HFFc6 (cell line): ENCODE measurements around the gene S1PR4. TPM values are rescaled to one million over a fixed set of nuclear protein-coding genes. Genes with fewer than 3 reads are reported as not detected.

Experiments
- DNase-seq: peaks from one replicate; pipeline ENCODE4 v3.0.0-alpha.2; 2018
- H3K27ac Mint-ChIP-seq: 2 replicates; pipeline ENCODE4 v1.8.0; 2020; ENCODE audit warnings: mild to moderate bottlenecking, mixed read lengths
- H3K27me3 Mint-ChIP-seq: 2 replicates; pipeline ENCODE4 v1.8.0; 2021; ENCODE audit warnings: mild to moderate bottlenecking, moderate library complexity, mixed read lengths; ENCODE audit not compliant: insufficient read depth
- H3K36me3 Mint-ChIP-seq: 2 replicates; pipeline ENCODE4 v1.8.0; 2021; ENCODE audit warnings: low read depth, mixed read lengths
- H3K4me1 Mint-ChIP-seq: 2 replicates; pipeline ENCODE4 v1.8.0; 2020; ENCODE audit warnings: low read depth, mixed read lengths
- H3K4me3 Mint-ChIP-seq: 2 replicates; pipeline ENCODE4 v1.8.0; 2020; ENCODE audit warnings: mild to moderate bottlenecking, moderate library complexity, mixed read lengths
- H3K9me3 Mint-ChIP-seq: 2 replicates; pipeline ENCODE4 v1.8.0; 2020; ENCODE audit warnings: mild to moderate bottlenecking, mixed read lengths
- CTCF ChIP-seq: fragments of 200-600 bp; sonication (generic); IDR thresholded peaks from 2 replicates; pipeline ENCODE4 v1.5.0; 2021; ENCODE audit warnings: antibody characterized with exemption, mild to moderate bottlenecking
- total RNA-seq, 6 experiments: library from RNA; stranded (reverse); fragmentation: NEBNext Ultra II Directional; extraction: Animal tissue kit (Norgen Biotek cat#: 25700); gene quantifications; 2 replicates in 1 of 6; 3 replicates in 5 of 6; pipeline ENCODE4 v1.2.3, GENCODE V29; 2021

S1PR4 gene
- total RNA-seq, 6 experiments from 2014 or later = not detected

GRCh38 chr19:3135961-3136683 lies 42.4 kb upstream of the S1PR4 start, which contains the start of gene GNA15:
GNA15 (plus strand) TSS chr19:3136033; CDS start chr19:3136451, 418 bp downstream.
- Mint-ChIP-seq H3K36me3 (peaks cover 9% of the 10 kb centered on the region), H3K4me3 (no peak within 1 kb of the TSS), H3K27ac (peak within 1 kb of the TSS; percentile 24; the same call in 1 of the 2 replicates), H3K9me3 (peaks cover 7% of the 10 kb centered on the region; the same call in 1 of the 2 replicates), H3K27me3 (no peaks in the 10 kb centered on the region), H3K4me1 (peaks cover 29% of the 10 kb centered on the region)
- TF ChIP-seq CTCF = no peak
- no peak for DNase-seq

DNA sequence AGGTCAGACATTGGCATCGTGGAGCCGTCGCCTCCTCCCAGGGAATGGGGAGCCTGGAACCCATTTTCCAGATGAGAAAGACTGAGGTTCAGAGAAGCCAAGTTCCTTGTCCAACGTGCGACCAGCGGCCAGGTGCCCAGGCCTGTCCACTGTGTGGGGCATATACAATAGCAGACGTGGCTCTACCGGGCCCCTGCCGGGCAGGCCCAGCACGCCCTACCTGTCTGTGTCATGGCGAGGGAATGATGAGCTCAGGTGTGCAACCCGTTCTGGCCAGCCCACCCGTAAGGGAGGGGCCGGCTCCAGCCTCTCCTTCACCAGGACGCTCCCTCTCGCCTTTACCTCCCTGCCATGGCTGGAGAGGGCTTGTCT lies 41.9 kb upstream of the S1PR4 start:
- H3K27ac Mint-ChIP-seq = peak overlapping the region; percentile 24; the same call in 1 of the 2 replicates
- H3K4me1 Mint-ChIP-seq = peaks cover 30% of the 10 kb centered on the region
- no peak for DNase-seq
- H3K4me3 Mint-ChIP-seq = no peak overlapping the region
- H3K27me3 Mint-ChIP-seq = no peaks in the 10 kb centered on the region
- peaks cover 7% of the 10 kb centered on the region; the same call in 1 of the 2 replicates for H3K9me3 Mint-ChIP-seq
- no peak for TF ChIP-seq CTCF
- H3K36me3 Mint-ChIP-seq = peaks cover 9% of the 10 kb centered on the region

- DNase-seq = no peak
- no peaks in the 10 kb centered on the region for H3K27me3 Mint-ChIP-seq
- peaks cover 9% of the 10 kb centered on the region for H3K36me3 Mint-ChIP-seq
- H3K9me3 Mint-ChIP-seq = peaks cover 7% of the 10 kb centered on the region; the same call in 1 of the 2 replicates
- H3K27ac Mint-ChIP-seq = peak overlapping the region; percentile 24; the same call in 1 of the 2 replicates
- no peak for TF ChIP-seq CTCF
- peaks cover 34% of the 10 kb centered on the region for H3K4me1 Mint-ChIP-seq
- H3K4me3 Mint-ChIP-seq = no peak overlapping the region
Observed at GRCh38 chr19:3137119-3137518, 41.5 kb upstream of the S1PR4 start.

DNA sequence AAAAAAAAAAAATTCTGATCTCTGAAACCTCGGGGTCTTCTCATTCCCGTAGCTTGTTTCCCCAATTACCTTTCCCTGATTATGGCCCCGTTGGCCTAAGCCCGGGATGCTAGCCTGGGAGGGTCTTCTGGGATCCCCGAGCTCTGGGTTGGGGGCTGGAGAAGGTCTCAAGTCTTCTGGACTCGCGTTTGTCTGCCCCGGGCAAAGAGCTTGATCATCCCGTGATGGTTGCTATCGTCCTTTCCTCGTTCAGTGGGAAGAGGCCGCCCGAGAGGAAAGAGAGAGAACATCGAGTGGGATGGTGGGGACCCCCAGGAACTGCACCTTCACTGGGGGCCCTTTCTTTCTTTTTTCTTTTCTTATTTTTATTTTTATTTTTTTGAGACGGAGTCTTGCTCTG lies 40.3 kb upstream of the S1PR4 start:
- peaks cover 38% of the 10 kb centered on the region for H3K4me1 Mint-ChIP-seq
- no peak overlapping the region for H3K27ac Mint-ChIP-seq
- peaks cover 7% of the 10 kb centered on the region; the same call in 1 of the 2 replicates for H3K9me3 Mint-ChIP-seq
- peaks cover 9% of the 10 kb centered on the region for H3K36me3 Mint-ChIP-seq
- no peak for DNase-seq
- no peaks in the 10 kb centered on the region; the same call in 1 of the 2 replicates for H3K27me3 Mint-ChIP-seq
- no peak overlapping the region for H3K4me3 Mint-ChIP-seq
- TF ChIP-seq CTCF = no peak

DNA sequence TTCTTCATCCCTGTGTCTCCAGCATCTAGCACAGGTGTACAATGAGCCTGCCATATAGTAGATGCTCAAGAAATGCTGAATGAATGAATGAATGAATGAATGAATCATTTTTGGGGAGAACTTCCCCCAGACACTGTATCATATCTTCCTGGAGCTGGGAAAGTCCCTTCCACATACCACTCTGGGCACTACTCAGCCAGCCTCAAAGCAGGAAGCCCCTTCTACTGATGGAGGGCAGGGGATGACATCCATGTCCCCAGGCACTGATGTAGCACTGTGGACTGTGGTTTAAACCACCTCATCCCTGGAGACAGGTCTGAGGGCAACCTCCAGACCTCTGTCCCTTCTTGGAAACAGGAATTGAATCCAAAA lies 37.9 kb upstream of the S1PR4 start:
- no peaks in the 10 kb centered on the region; the same call in 1 of the 2 replicates for H3K27me3 Mint-ChIP-seq
- peak overlapping the region; percentile 99 for H3K27ac Mint-ChIP-seq
- H3K36me3 Mint-ChIP-seq = peaks cover 9% of the 10 kb centered on the region
- no peak for DNase-seq
- H3K4me1 Mint-ChIP-seq = peaks cover 29% of the 10 kb centered on the region
- TF ChIP-seq CTCF = no peak
- H3K9me3 Mint-ChIP-seq = peaks cover 7% of the 10 kb centered on the region; the same call in 1 of the 2 replicates
- no peak overlapping the region for H3K4me3 Mint-ChIP-seq
